ENCODE data around the gene BRAP. TPM values are rescaled to one million over a fixed set of nuclear protein-coding genes. Genes with fewer than 3 reads are reported as not detected.
"Not testable (repeated sequence)": the region's sequence is repeated elsewhere in the genome, so short reads cannot be mapped to it uniquely, and the experiment has no call there.

The BRAP gene
- 18.9 TPM for polyA plus RNA-seq (2013, experiment 1 of 2)
- polyA plus RNA-seq (2013, experiment 2 of 2) = 19.5 TPM

DNA sequence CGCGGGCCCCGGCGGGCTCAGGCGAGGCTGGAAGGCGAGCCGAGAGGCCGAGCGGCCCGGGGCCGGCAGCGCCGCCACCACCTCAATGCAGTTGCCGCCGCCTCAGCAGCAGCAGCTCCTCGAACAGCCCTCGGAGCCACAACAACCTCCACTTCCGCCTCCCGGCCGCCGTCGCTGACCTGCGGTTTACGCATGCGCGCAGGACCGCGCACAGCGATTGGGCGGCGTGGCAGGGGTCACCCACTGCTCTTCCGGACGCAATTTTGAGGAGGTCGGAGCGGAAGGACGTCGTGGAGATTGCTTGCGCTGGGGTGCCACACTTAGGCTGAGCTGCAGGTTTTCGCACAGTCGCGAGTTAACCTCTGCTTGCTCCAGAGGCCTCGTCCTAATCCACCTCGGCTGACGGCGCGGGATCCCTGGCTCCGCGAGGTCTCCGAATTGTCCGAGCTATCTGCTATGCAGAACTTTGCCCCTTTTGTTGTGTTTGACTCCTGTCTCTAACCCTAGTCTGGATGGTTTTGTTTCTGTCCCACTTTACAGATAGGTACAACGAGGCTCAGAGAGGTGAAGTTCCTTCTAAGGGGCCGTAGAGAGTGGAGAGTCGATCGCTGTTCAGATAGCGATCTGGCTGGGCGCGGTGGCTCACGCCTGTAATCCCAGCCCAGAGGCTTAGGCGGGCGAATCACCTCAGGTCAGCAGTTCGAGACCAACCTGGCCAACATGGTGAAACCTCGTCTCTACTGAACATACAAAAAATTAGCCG, at the start of gene BRAP, which contains the start of gene ACAD10:
Gene BRAP, minus strand, starts transcription at position 146 of the 763 bp plus-strand sequence. CDS start 164 bp downstream, outside the sequence.
Gene ACAD10, plus strand, starts transcription at position 243 of the 763 bp plus-strand sequence. CDS start 6,657 bp downstream, outside the sequence.
- Histone ChIP-seq H3K36me3 (ENCODE audit: control insufficient read depth, insufficient read depth, low read length) (peaks cover 31% of the 10 kb centered on the region), H3K4me3 (ENCODE audit: extremely low read depth, insufficient read depth, low read length, poor library complexity, severe bottlenecking) (peak within 1 kb of the TSS; percentile 93), H3K9me3 (ENCODE audit: control insufficient read depth, low read length) (no peaks in the 10 kb centered on the region), H3K4me1 (ENCODE audit: control insufficient read depth, insufficient read depth, low read length, poor library complexity, severe bottlenecking) (peaks cover 6% of the 10 kb centered on the region), H3K27ac (ENCODE audit: low read depth, low read length, severe bottlenecking) (peak within 1 kb of the TSS; percentile 83)
- 1% methylated on average over 61 to 62 of the region's 63 CpGs for WGBS, 2 experiments (ENCODE audit: insufficient coverage in 2 of 2)

DNA sequence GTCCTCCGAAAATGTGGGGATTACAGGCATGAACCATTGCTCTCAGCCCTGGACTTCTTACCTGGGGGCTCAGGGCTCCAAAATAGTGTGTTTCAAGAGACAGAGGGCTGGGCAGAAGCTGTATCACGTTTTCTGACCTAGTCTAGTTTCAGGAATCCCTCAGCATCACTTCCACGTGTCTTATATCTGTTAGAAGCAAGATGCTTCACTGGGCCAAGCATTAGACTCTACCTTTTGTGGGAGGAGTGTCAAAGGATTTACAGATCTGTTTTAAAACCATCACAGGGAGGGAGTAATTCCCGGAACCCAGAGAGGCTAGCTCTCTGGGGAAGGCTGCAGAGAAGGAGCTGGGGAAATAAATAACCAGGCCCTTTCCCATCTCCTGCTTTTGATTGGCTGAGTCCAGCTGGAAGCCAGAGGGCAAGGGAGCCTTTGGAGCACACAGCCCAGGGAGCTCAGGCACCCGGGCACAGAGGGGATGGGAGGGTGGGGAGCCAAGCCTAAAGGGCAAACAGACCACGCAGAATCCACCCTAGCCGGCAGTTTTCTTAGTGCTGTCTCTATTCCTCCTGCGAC, 47.7 kb upstream of the BRAP start:
- no peaks in the 10 kb centered on the region for H3K9me3 ChIP-seq (ENCODE audit: control insufficient read depth, low read length)
- H3K4me3 ChIP-seq (ENCODE audit: extremely low read depth, insufficient read depth, low read length, poor library complexity, severe bottlenecking) = no peak overlapping the region
- H3K4me1 ChIP-seq (ENCODE audit: control insufficient read depth, insufficient read depth, low read length, poor library complexity, severe bottlenecking) = no peaks in the 10 kb centered on the region
- no peak overlapping the region for H3K27ac ChIP-seq (ENCODE audit: low read depth, low read length, severe bottlenecking)
- WGBS, 2 experiments (ENCODE audit: insufficient coverage in 2 of 2) = 89 to 93% methylated on average over 7 of the region's 8 CpGs
- peaks cover 38% of the 10 kb centered on the region for H3K36me3 ChIP-seq (ENCODE audit: control insufficient read depth, insufficient read depth, low read length)

GRCh38 chr12:111732786-111733185, 47.0 kb upstream of the BRAP start:
- H3K9me3 ChIP-seq (ENCODE audit: control insufficient read depth, low read length) = no peaks in the 10 kb centered on the region
- H3K36me3 ChIP-seq (ENCODE audit: control insufficient read depth, insufficient read depth, low read length) = peaks cover 38% of the 10 kb centered on the region
- H3K27ac ChIP-seq (ENCODE audit: low read depth, low read length, severe bottlenecking) = no peak overlapping the region
- WGBS, 2 experiments (ENCODE audit: insufficient coverage in 2 of 2) = 93 to 95% methylated on average over 4 of the region's 4 CpGs
- no peaks in the 10 kb centered on the region for H3K4me1 ChIP-seq (ENCODE audit: control insufficient read depth, insufficient read depth, low read length, poor library complexity, severe bottlenecking)
- no peak overlapping the region for H3K4me3 ChIP-seq (ENCODE audit: extremely low read depth, insufficient read depth, low read length, poor library complexity, severe bottlenecking)

- H3K27ac ChIP-seq (ENCODE audit: low read depth, low read length, severe bottlenecking) = no peak overlapping the region
- H3K9me3 ChIP-seq (ENCODE audit: control insufficient read depth, low read length) = no peaks in the 10 kb centered on the region
- no peak overlapping the region for H3K4me3 ChIP-seq (ENCODE audit: extremely low read depth, insufficient read depth, low read length, poor library complexity, severe bottlenecking)
- no peaks in the 10 kb centered on the region for H3K4me1 ChIP-seq (ENCODE audit: control insufficient read depth, insufficient read depth, low read length, poor library complexity, severe bottlenecking)
- 94 to 95% methylated on average over 4 to 8 of the region's 9 CpGs for WGBS, 2 experiments (ENCODE audit: insufficient coverage in 2 of 2)
- H3K36me3 ChIP-seq (ENCODE audit: control insufficient read depth, insufficient read depth, low read length) = peaks cover 33% of the 10 kb centered on the region
Measured at GRCh38 chr12:111730420-111730819, 44.7 kb upstream of the BRAP start.

DNA sequence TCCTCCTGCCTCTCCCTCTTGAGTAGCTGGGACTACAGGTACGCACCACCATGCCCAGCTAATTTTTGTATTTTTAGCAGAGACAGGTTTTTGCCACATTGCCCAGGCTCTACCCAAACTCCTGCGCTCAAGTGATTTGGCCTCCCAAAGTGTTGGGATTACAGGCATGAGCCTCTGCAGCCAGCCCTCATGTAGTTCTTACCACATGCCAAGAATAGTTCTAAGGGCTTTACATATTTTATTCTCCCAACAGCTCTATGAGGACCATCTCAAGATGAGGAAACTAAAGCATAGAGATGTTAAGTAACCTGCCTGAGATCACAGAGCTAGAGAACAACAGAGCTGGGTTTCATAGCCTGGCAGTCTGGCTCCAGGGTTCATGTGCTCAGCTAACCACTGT, 43.0 kb upstream of the BRAP start:
- Histone ChIP-seq H3K4me1 (ENCODE audit: control insufficient read depth, insufficient read depth, low read length, poor library complexity, severe bottlenecking) (no peaks in the 10 kb centered on the region), H3K9me3 (ENCODE audit: control insufficient read depth, low read length) (no peaks in the 10 kb centered on the region), H3K36me3 (ENCODE audit: control insufficient read depth, insufficient read depth, low read length) (peaks cover 33% of the 10 kb centered on the region), H3K4me3 (ENCODE audit: extremely low read depth, insufficient read depth, low read length, poor library complexity, severe bottlenecking) (no peak overlapping the region), H3K27ac (ENCODE audit: low read depth, low read length, severe bottlenecking) (no peak overlapping the region)
- WGBS, 2 experiments (ENCODE audit: insufficient coverage in 2 of 2) = 90 to 100% methylated on average over 2 of the region's 2 CpGs

DNA sequence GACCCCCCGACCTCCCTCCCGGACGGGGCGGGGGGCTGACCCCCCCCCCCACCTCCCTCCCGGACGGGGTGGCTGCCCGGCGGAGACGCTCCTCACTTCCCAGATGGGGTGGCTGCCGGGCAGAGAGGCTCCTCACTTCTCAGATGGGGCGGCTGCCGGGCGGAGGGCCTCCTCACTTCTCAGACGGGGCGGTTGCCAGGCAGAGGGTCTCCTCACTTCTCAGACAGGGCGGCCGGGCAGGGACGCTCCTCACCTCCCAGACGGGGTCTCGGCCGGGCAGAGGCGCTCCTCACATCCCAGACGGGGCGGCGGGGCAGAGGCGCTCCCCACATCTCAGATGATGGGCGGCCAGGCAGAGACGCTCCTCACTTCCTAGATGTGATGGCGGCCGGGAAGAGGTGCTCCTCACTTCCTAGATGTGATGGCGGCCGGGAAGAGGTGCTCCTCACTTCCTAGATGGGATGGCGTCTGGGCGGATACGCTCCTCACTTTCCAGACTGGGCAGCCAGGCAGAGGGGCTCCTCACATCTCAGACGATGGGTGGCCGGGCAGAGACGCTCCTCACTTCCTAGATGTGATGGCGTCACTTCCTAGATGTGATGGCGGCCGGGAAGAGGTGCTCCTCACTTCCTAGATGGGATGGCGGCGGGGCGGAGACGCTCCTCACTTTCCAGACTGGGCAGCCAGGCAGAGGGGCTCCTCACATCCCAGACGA, 38.0 kb upstream of the BRAP start:
- 95 to 98% methylated on average over 16 to 20 of the region's 46 CpGs for WGBS, 2 experiments (ENCODE audit: insufficient coverage in 2 of 2)
- H3K9me3 ChIP-seq (ENCODE audit: control insufficient read depth, low read length); H3K27ac ChIP-seq (ENCODE audit: low read depth, low read length, severe bottlenecking); H3K4me3 ChIP-seq (ENCODE audit: extremely low read depth, insufficient read depth, low read length, poor library complexity, severe bottlenecking); H3K4me1 ChIP-seq (ENCODE audit: control insufficient read depth, insufficient read depth, low read length, poor library complexity, severe bottlenecking): not testable (repeated sequence)
- H3K36me3 ChIP-seq (ENCODE audit: control insufficient read depth, insufficient read depth, low read length) = peaks cover 51% of the 10 kb centered on the region

- no peaks in the 10 kb centered on the region for H3K9me3 ChIP-seq (ENCODE audit: control insufficient read depth, low read length)
- no peak overlapping the region for H3K4me3 ChIP-seq (ENCODE audit: extremely low read depth, insufficient read depth, low read length, poor library complexity, severe bottlenecking)
- no peaks in the 10 kb centered on the region for H3K4me1 ChIP-seq (ENCODE audit: control insufficient read depth, insufficient read depth, low read length, poor library complexity, severe bottlenecking)
- WGBS, 2 experiments (ENCODE audit: insufficient coverage in 2 of 2) = 94 to 100% methylated on average over 3 of the region's 6 CpGs
- peaks cover 64% of the 10 kb centered on the region for H3K36me3 ChIP-seq (ENCODE audit: control insufficient read depth, insufficient read depth, low read length)
- no peak overlapping the region for H3K27ac ChIP-seq (ENCODE audit: low read depth, low read length, severe bottlenecking)
Measured at GRCh38 chr12:111720457-111720856, 34.7 kb upstream of the BRAP start.

DNA sequence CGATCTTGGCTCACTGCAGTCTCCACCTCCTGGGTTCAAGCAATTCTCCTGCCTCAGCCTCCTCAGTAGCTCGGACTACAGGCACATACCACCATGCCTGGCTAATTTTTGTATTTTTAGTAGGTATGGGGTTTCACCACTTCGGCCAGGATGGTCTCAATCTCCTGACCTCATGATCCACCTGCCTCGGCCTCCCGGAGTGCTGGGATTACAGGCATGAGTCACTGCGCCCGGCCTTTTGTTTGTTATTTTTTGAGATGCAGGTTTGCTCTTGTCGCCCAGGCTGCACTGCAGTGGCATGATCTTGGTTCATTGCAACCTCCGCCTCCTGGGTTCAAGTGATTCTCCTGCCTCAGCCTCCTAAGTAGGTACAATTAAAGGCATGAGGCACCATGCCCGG, 33.6 kb upstream of the BRAP start:
- H3K4me3 ChIP-seq (ENCODE audit: extremely low read depth, insufficient read depth, low read length, poor library complexity, severe bottlenecking); H3K9me3 ChIP-seq (ENCODE audit: control insufficient read depth, low read length); H3K27ac ChIP-seq (ENCODE audit: low read depth, low read length, severe bottlenecking); H3K4me1 ChIP-seq (ENCODE audit: control insufficient read depth, insufficient read depth, low read length, poor library complexity, severe bottlenecking): not testable (repeated sequence)
- WGBS, 2 experiments (ENCODE audit: insufficient coverage in 2 of 2) = 94 to 100% methylated on average over 6 to 7 of the region's 10 CpGs
- peaks cover 66% of the 10 kb centered on the region for H3K36me3 ChIP-seq (ENCODE audit: control insufficient read depth, insufficient read depth, low read length)

- Histone ChIP-seq H3K4me1 (ENCODE audit: control insufficient read depth, insufficient read depth, low read length, poor library complexity, severe bottlenecking) (no peaks in the 10 kb centered on the region), H3K9me3 (ENCODE audit: control insufficient read depth, low read length) (no peaks in the 10 kb centered on the region), H3K27ac (ENCODE audit: low read depth, low read length, severe bottlenecking) (no peak overlapping the region), H3K36me3 (ENCODE audit: control insufficient read depth, insufficient read depth, low read length) (peaks cover 71% of the 10 kb centered on the region), H3K4me3 (ENCODE audit: extremely low read depth, insufficient read depth, low read length, poor library complexity, severe bottlenecking) (no peak overlapping the region)
- 92 to 95% methylated on average over 4 of the region's 4 CpGs for WGBS, 2 experiments (ENCODE audit: insufficient coverage in 2 of 2)
Measured at GRCh38 chr12:111715279-111715678, 29.5 kb upstream of the BRAP start.

GRCh38 chr12:111706145-111706544, 20.4 kb upstream of the BRAP start:
- no peak overlapping the region for H3K4me3 ChIP-seq (ENCODE audit: extremely low read depth, insufficient read depth, low read length, poor library complexity, severe bottlenecking)
- no peak overlapping the region for H3K27ac ChIP-seq (ENCODE audit: low read depth, low read length, severe bottlenecking)
- H3K36me3 ChIP-seq (ENCODE audit: control insufficient read depth, insufficient read depth, low read length) = peaks cover 47% of the 10 kb centered on the region
- 91 to 93% methylated on average over 4 of the region's 6 CpGs for WGBS, 2 experiments (ENCODE audit: insufficient coverage in 2 of 2)
- H3K4me1 ChIP-seq (ENCODE audit: control insufficient read depth, insufficient read depth, low read length, poor library complexity, severe bottlenecking) = no peaks in the 10 kb centered on the region
- H3K9me3 ChIP-seq (ENCODE audit: control insufficient read depth, low read length) = no peaks in the 10 kb centered on the region

Measured in mesodermal cell (in vitro differentiated cells).